ENCODE data around the gene DUSP11. TPM values are rescaled to one million over a fixed set of nuclear protein-coding genes. Genes with fewer than 3 reads are reported as not detected.

Gene DUSP11
- total and polyA plus RNA-seq, 2 of the 13 experiments (the other 11 are each of a cell fraction or from before 2014, with no cell fraction given), result 30.5 to 36.2 TPM

GRCh38 chr2:73783402-73783801 lies 3.5 kb upstream of the DUSP11 start (continued):
- TF ChIP-seq ZNF788 (CRISPR knock-in tag; IDR thresholded peaks at IDR 0.05; ENCODE audit: borderline replicate concordance) (peak; percentile 27; the same call in 1 of the 2 replicates), ZNF121 (CRISPR knock-in tag; IDR thresholded peaks at IDR 0.05) (peak; percentile 73), ZNF501 (CRISPR knock-in tag; IDR thresholded peaks at IDR 0.05) (peak; percentile 88), SALL1 (CRISPR knock-in tag; IDR thresholded peaks at IDR 0.05) (peak; percentile 42), ZNF3 (CRISPR knock-in tag; IDR thresholded peaks at IDR 0.05) (peak; percentile 51; the same call in 1 of the 2 replicates), ZNF629 (CRISPR knock-in tag; conservative IDR thresholded peaks at IDR 0.05) (peak; percentile 92), FOSL1 (CRISPR knock-in tag; IDR thresholded peaks at IDR 0.05; ENCODE audit: borderline replicate concordance) (peak; percentile 86), POGZ (CRISPR knock-in tag; IDR thresholded peaks at IDR 0.05) (0 out of 2 replicates have a peak, but pooled peaks have one; percentile 4), PITX1 (CRISPR knock-in tag; IDR thresholded peaks at IDR 0.05) (peak; percentile 81; the same call in 1 of the 2 replicates), HNF1B (CRISPR knock-in tag; IDR thresholded peaks at IDR 0.05) (0 out of 2 replicates have a peak, but pooled peaks have one; percentile 53), ZMYM3 (CRISPR knock-in tag; IDR thresholded peaks at IDR 0.05) (peak; percentile 82), ZNF136 (CRISPR knock-in tag; IDR thresholded peaks at IDR 0.05; ENCODE audit: low read depth) (peak; percentile 54; the same call in 1 of the 2 replicates), POLR2G (IDR thresholded peaks at IDR 0.05; ENCODE audit: low read depth, low read length) (peak; percentile 44; the same call in 1 of the 2 replicates), SP5 (CRISPR knock-in tag; IDR thresholded peaks at IDR 0.05; ENCODE audit: borderline replicate concordance, low read depth) (peak; percentile 46; the same call in 1 of the 2 replicates), SOX5 (CRISPR knock-in tag; IDR thresholded peaks at IDR 0.05; ENCODE audit: borderline replicate concordance) (peak; percentile 24; the same call in 1 of the 2 replicates), SIN3A (IDR thresholded peaks at IDR 0.05; ENCODE audit: borderline replicate concordance, low read depth, low read length) (0 out of 2 replicates have a peak, but pooled peaks have one; percentile 44), ZNF770 (CRISPR knock-in tag; IDR thresholded peaks at IDR 0.05) (peak; percentile 45; the same call in 1 of the 2 replicates), ARID4A (CRISPR knock-in tag; IDR thresholded peaks at IDR 0.05; ENCODE audit: borderline replicate concordance) (peak; percentile 35; the same call in 1 of the 2 replicates), DRAP1 (CRISPR knock-in tag; IDR thresholded peaks at IDR 0.05) (peak; percentile 13; the same call in 1 of the 2 replicates)
